Bronchial epithelial cell (primary cell): Measurements from ENCODE around the gene SLC45A1. TPM values are rescaled to one million over a fixed set of nuclear protein-coding genes. Genes with fewer than 3 reads are reported as not detected.

ENCODE experiments used
- DNase-seq: peaks from one replicate; pipeline ENCODE4 v3.0.0-alpha.2; 2010; ENCODE audit warnings: low read depth
- FAIRE-seq: peaks from 2 replicates; lab custom pipeline; 2011; peaks lifted over from hg19 to GRCh38; lab: Jason Lieb, UNC
- H3K27me3 ChIP-seq: 2 replicates; pipeline ENCODE4 v1.5.1; 2011; ENCODE audit warnings: low read length; ENCODE audit not compliant: control insufficient read depth, insufficient read depth
- H3K36me3 ChIP-seq: 2 replicates; pipeline ENCODE4 v1.5.1; 2011; ENCODE audit warnings: low read length; ENCODE audit not compliant: control insufficient read depth, insufficient read depth
- H3K4me3 ChIP-seq: 2 replicates; pipeline ENCODE4 v1.5.1; 2011; ENCODE audit warnings: mild to moderate bottlenecking, low read depth, low read length, control low read depth
- total RNA-seq: library from RNA; depleted of rRNA; stranded (reverse); fragments of >200 nt; gene quantifications from 2 replicates; pipeline ENCODE4 v1.2.1, GENCODE V29; 2014
- TF ChIP-seq, protein P1 (sequence below): IDR thresholded peaks from 2 replicates; pipeline ENCODE4 v1.5.1; 2011; ENCODE audit warnings: mild to moderate bottlenecking, moderate library complexity, low read length, control low read depth, inconsistent platforms; ENCODE audit not compliant: insufficient read depth, severe bottlenecking

SLC45A1 gene
- total RNA-seq, 1 donor from 2014 or later = 0.26 TPM

- DNase-seq (no peak), FAIRE-seq (no peak)
- H3K36me3 ChIP-seq = peaks cover 25% of the 10 kb centered on the region
- H3K4me3 ChIP-seq = no peak overlapping the region
- TF ChIP-seq, protein P1, sequence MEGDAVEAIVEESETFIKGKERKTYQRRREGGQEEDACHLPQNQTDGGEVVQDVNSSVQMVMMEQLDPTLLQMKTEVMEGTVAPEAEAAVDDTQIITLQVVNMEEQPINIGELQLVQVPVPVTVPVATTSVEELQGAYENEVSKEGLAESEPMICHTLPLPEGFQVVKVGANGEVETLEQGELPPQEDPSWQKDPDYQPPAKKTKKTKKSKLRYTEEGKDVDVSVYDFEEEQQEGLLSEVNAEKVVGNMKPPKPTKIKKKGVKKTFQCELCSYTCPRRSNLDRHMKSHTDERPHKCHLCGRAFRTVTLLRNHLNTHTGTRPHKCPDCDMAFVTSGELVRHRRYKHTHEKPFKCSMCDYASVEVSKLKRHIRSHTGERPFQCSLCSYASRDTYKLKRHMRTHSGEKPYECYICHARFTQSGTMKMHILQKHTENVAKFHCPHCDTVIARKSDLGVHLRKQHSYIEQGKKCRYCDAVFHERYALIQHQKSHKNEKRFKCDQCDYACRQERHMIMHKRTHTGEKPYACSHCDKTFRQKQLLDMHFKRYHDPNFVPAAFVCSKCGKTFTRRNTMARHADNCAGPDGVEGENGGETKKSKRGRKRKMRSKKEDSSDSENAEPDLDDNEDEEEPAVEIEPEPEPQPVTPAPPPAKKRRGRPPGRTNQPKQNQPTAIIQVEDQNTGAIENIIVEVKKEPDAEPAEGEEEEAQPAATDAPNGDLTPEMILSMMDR = no peak
- H3K27me3 ChIP-seq = no peaks in the 10 kb centered on the region
Observed at GRCh38 chr1:8363186-8363766, 45.4 kb downstream of the SLC45A1 start.

GRCh38 chr1:8363767-8364301, 45.9 kb downstream of the SLC45A1 start:
- no peak for FAIRE-seq
- Histone ChIP-seq H3K36me3 (peaks cover 20% of the 10 kb centered on the region), H3K4me3 (no peak overlapping the region), H3K27me3 (no peaks in the 10 kb centered on the region)
- DNase-seq = no peak
- TF ChIP-seq, protein P1 = no peak

- H3K27me3 ChIP-seq = no peaks in the 10 kb centered on the region
- no peak for FAIRE-seq
- no peak for DNase-seq
- TF ChIP-seq, protein P1 = no peak
- no peak overlapping the region for H3K4me3 ChIP-seq
- H3K36me3 ChIP-seq = peaks cover 15% of the 10 kb centered on the region
Observed at GRCh38 chr1:8364528-8365442, 46.9 kb downstream of the SLC45A1 start.

DNA sequence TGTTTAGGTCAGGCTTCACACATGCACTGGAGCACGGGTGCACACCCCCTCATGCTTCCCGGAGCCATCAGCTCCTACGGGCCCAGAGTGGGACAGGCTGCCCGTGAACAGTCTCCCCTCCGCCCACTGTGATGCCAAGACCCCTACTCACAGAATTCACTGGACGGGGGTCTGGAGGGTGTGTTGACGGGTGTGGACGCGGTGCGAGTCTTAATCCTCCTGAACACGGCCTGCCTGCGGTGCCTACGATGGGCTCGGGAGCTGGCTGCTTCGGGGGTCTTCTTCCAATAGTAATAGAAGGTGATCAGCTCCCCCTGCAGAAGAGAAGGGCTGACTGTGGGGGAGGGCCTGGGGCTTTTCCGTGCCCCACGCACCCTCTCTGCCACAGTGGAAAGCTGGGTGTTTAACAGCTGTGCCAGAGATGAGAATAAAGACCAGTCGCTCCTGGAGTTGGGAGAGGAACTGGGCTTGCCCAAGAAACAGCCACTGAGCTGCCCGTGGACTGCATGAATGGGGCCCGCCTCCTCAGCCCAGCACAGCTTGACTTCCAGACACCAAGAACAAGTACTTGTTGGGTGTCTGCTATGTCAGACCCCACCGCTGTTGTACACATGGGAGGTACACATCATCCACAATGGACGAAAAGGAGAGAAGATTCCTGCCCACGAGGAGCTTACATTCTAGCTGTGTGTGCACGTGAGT, 47.9 kb downstream of the SLC45A1 start:
- Histone ChIP-seq H3K36me3 (peaks cover 15% of the 10 kb centered on the region), H3K27me3 (no peaks in the 10 kb centered on the region), H3K4me3 (no peak overlapping the region)
- FAIRE-seq (peak; percentile 79), DNase-seq (no peak)
- TF ChIP-seq, protein P1 = no peak

DNA sequence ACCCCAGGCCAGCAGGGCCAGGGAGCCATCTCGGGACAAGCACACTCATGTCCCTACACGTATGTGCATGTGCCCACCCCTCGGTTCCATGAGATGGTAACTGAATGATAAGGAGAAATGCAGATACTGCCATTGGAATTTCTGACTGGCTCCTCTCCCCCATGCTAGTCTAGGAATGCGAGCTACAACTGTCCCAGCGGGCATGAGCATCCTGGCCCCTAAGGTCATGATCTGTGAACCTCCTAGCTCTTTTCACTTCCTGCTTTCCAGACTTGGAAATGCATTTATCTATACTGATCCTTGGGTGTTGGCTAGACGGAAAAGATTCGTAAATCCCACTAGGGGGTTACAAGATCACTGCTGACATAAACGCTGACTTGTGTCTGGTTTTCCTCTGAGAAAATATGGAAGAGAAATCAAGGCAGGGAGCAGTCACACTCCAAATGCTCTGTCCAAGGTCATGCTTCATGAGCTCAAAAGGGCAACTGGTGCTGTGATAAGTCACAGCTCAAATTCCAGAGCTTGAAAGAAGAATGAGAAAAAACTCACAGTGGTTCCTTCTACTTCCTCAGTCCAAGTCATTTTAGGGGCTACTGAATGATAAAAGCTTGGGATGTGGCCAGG, 49.8 kb downstream of the SLC45A1 start:
- Histone ChIP-seq H3K36me3 (peaks cover 8% of the 10 kb centered on the region), H3K27me3 (no peaks in the 10 kb centered on the region), H3K4me3 (no peak overlapping the region)
- TF ChIP-seq, protein P1 = no peak
- peak; percentile 13 for FAIRE-seq
- peak; percentile 43 for DNase-seq
